NCI-H2196 treated with DMSO at 0.1 percent for 48 hours (cell line): ENCODE results near the gene DENND11.
A peak's percentile ranks its signal among the peaks of the same experiment; 100 is the strongest.

Experiments used
- DNase-seq: peaks from one replicate; lab custom pipeline; 2025; ENCODE audit not compliant: unreplicated experiment; lab: John Stamatoyannopoulos, UW

The DENND11 gene

GRCh38 chr7:141702047-141702567, at the start of gene DENND11:
Gene DENND11, minus strand, starts transcription at chr7:141702166. Its CDS starts 13 bp downstream, at chr7:141702153.
- no peak for DNase-seq

GRCh38 chr7:141748396-141748795, 46.4 kb upstream of the DENND11 start:
- DNase-seq = no peak

GRCh38 chr7:141744131-141744530, 42.2 kb upstream of the DENND11 start:
- DNase-seq = no peak

GRCh38 chr7:141742229-141742628, 40.3 kb upstream of the DENND11 start:
- DNase-seq = no peak

- DNase-seq = no peak
Observed at GRCh38 chr7:141739250-141739649, 37.3 kb upstream of the DENND11 start.

- DNase-seq = no peak
Observed at GRCh38 chr7:141738592-141739013, 36.6 kb upstream of the DENND11 start.

- peak; percentile 95 for DNase-seq
Observed at GRCh38 chr7:141737836-141738591, 36.0 kb upstream of the DENND11 start, which contains the start of gene SSBP1. Gene SSBP1, plus strand, starts transcription at chr7:141738358. Its CDS starts 809 bp downstream, at chr7:141739167.

GRCh38 chr7:141737118-141737835, 35.3 kb upstream of the DENND11 start:
- DNase-seq = no peak

- DNase-seq = no peak
Observed at GRCh38 chr7:141731476-141732149, 29.6 kb upstream of the DENND11 start.

GRCh38 chr7:141729020-141729419, 27.1 kb upstream of the DENND11 start:
- DNase-seq = no peak

- no peak for DNase-seq
Observed at GRCh38 chr7:141722529-141722928, 20.6 kb upstream of the DENND11 start.

GRCh38 chr7:141717450-141717849, 15.5 kb upstream of the DENND11 start:
- no peak for DNase-seq

- DNase-seq = no peak
Observed at GRCh38 chr7:141715794-141716689, 14.1 kb upstream of the DENND11 start.

- DNase-seq = no peak
Observed at GRCh38 chr7:141715018-141715417, 13.1 kb upstream of the DENND11 start.

- DNase-seq = no peak
Observed at GRCh38 chr7:141714571-141714970, 12.6 kb upstream of the DENND11 start.

GRCh38 chr7:141713890-141714289, 11.9 kb upstream of the DENND11 start:
- DNase-seq = no peak

- no peak for DNase-seq
Observed at GRCh38 chr7:141712603-141713255, 10.8 kb upstream of the DENND11 start.

GRCh38 chr7:141710301-141710700, 8.3 kb upstream of the DENND11 start:
- DNase-seq = no peak

- DNase-seq = no peak
Observed at GRCh38 chr7:141709749-141710148, 7.8 kb upstream of the DENND11 start.

- DNase-seq = no peak
Observed at GRCh38 chr7:141709318-141709717, 7.4 kb upstream of the DENND11 start.
